Nucleus accumbens (tissue), 56 donors: ENCODE measurements around the gene CCT2.

Experiments used
- DNase-seq, 56 donors: peaks; one replicate each; lab custom pipeline; 2025; lab: John Stamatoyannopoulos, UW

The CCT2 gene

DNA sequence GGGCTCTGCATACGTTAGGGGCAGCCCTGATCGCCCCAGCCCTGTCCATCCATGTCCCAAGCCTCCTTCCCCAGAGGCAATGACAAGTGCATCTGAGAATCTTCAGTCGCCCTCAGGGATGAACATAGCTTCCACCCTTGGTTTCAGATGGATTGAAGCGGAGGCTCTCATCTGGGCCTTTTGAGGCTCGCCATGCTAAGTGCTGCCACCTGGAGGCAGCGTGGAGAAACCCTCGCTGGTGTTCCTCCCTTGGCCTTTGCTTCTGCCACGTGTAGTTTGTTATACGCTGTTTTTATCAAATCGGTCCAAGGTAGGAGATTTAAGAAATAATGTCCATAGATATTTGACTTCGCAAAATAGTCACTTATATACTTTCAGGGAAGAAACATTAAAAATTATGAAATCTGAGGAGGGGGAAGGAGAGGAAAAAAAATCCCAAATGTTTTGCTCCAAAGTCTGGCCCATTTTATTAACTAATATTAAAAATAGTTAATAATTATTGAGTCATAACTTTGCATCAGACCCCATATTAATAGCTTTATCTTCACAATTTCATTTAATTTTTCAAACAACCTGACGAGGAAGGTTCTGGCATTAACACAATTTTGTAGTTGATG is 54.2 kb downstream of the CCT2 start:
- peak in 38 of 56 donors; percentile 1 to 66 (median 16) for DNase-seq

DNA sequence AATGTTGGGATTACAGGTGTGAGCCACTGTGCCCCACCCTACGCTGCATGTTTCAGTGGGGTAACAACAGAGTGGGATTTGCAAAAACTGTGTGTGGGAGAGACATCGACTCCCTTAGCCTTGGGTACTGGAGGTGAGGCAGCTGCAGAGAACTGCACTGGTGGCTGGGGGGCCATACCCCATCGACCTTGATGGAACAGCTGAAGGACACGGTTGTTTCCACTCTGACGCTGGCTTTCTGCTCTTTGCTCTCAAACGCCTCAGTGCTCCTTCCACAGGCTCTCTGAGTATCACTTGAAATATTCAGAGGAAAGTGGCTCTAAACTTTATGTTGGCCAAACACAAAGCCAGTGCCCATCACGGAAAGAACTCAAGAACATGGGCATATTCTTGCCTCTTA is 56.3 kb downstream of the CCT2 start:
- DNase-seq = no peak

DNA sequence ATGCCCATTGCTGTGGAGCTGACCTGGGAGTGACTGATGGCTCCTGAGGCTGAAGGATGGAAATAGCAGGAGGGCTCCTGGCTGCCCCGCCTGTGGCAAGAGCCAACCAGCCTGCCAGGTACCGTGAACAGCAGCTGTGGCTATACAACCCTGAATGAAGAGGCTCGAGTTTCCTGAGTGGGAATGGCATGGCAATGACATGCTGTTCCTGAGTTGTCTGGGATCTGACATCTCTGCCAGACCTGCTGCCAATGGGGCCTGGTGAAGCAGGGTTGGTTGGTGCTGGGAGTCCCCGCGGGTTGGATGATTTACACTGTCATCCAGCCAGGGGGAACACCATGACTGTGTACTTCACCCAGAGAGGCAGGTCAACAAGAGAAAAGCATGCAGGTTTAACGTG is 57.3 kb downstream of the CCT2 start:
- no peak for DNase-seq

DNA sequence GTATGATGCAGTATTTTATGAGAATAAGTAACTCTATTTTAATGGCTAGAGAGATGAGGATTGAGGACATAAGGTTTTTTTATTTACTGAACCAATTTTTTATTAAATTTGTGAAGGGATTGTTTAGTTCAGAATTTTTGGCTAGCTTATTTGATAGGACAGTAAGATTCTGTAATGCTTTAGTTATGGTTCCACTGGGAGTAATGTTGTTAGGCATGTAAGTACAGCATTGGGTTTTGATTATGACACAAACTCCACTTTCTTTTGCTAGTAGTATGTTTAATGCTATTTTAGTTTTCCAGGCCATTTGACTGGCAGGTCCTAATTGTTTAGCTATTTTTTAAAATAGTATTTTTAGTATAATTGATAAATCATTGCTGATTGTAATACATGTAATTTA is 59.3 kb downstream of the CCT2 start:
- DNase-seq = no peak

DNA sequence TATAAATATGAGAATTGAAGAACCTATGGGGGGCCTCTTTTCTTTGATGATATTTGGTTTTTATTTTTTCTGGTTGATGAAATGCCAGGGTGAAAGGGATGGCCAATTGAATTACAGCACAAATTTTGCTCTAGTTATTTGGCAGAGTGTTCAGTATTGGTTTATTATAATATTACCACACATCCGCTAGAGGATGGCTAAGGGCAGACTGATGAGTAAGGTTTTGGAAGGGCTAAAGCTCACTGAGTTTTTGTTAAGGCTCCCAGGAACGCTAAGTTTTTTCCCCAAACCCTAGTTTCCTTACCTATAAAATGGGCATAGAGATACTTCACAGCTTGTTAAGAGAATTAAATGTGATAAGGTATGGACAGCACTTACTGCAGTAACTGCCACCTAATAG is 59.8 kb downstream of the CCT2 start:
- DNase-seq = no peak

DNA sequence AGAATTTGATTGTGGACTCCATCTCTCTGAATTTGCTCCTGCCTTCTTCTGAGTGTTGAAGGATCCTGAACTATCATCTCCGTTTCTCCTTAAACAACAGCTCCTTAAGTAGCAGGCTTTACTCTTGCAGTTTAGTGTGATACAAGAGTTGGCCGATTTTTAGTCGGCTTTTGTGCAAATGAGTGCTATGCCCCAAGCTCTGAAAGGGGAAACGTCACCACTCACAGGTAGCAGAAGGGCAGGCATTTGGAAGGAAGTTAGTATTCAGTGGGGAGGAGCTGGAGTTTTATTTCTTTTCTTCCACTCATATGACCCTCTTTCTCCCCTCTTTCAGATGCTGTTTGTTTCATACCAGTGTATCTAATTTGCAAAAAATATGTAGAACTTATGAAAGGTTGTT is 61.9 kb downstream of the CCT2 start:
- no peak for DNase-seq

DNA sequence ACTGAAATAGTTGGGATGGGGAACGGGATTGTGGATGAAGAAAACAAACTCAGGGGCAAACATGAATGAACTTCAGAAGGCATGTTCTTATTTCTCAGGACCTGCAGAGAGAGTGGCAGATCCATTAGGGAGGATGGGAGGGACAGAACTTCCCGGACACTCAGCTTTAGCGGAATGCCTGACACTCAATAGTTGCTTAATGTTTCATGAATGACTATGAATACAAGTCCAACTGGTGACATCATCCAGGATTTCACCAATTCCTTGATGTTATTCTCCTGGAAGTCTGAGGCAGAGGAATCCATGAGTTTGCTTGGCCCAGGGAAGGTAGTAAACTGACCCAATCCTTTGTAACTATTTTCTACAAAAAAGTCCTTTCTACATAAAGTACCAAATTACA is 63.2 kb downstream of the CCT2 start:
- no peak for DNase-seq

DNA sequence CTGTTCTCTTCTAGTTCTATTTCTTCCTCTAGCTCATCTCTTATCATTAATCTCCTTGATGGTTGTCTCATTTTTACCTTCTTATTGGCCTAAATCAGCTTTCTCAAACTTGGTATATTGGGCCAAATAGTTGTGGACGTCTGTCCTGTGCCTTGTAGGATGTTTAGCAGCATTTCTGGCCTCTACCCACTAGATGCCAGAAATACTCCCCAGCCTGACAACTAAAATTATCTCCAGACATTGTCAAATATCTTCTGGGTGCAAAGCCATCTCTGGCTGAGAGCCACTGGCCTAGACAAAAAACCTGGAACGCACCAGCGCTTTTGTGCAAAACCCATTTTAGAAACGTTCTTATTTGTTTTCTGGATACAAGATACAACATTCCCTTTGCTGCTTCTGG is 64.3 kb downstream of the CCT2 start:
- no peak for DNase-seq
